Adrenal gland (tissue), 5 donors: ENCODE data around the gene SPPL3.

Source experiments
- POLR2A ChIP-seq, 2 donors: fragments of 450-650 bp; IDR thresholded peaks; one replicate each; pipeline ENCODE4 v1.6.1; 2017; ENCODE audit warnings: antibody characterized with exemption in 2 of 2, mild to moderate bottlenecking in 2 of 2, moderate library complexity in 1 of 2
- TF ChIP-seq, protein P1 (sequence below), 6 experiments: fragments of 450-650 bp in 4 of 6; fragments of 200-600 bp in 2 of 6; sonication (generic) in 1 of 6; IDR thresholded peaks; 1 replicate in 5 of 6; 2 replicates in 1 of 6; pipeline versions ENCODE4 v1.5.1 to v1.8.0; 2016 to 2021; ENCODE audit warnings: antibody characterized with exemption in 6 of 6, mild to moderate bottlenecking in 2 of 6, moderate library complexity in 1 of 6
- donor health status: DM: no; HTN: no; CAD: no.

DNA sequence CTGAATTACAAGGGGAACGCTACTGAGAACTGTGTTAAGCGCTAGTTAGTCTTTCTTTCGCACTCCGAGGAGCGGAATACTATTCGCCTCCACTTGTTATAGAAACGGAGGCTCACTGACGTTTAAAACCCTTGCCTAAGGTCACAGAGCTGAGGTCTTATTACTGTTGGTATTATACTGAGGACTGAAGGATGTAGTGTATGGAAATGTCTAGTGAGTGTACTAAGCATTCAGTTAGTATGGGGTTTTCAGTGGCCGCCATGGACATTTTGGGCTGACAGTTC, 177.7 kb downstream of the SPPL3 start:
- TF ChIP-seq, protein P1, sequence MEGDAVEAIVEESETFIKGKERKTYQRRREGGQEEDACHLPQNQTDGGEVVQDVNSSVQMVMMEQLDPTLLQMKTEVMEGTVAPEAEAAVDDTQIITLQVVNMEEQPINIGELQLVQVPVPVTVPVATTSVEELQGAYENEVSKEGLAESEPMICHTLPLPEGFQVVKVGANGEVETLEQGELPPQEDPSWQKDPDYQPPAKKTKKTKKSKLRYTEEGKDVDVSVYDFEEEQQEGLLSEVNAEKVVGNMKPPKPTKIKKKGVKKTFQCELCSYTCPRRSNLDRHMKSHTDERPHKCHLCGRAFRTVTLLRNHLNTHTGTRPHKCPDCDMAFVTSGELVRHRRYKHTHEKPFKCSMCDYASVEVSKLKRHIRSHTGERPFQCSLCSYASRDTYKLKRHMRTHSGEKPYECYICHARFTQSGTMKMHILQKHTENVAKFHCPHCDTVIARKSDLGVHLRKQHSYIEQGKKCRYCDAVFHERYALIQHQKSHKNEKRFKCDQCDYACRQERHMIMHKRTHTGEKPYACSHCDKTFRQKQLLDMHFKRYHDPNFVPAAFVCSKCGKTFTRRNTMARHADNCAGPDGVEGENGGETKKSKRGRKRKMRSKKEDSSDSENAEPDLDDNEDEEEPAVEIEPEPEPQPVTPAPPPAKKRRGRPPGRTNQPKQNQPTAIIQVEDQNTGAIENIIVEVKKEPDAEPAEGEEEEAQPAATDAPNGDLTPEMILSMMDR (IDR thresholded peaks at IDR 0.05): no peak
- no peak for TF ChIP-seq POLR2A (IDR thresholded peaks at IDR 0.05)
